CD4-positive, alpha-beta T cell treated with Interleukin-15 for 1 hour (primary cell): Measurements from ENCODE around the gene ATXN1.
"Not testable (repeated sequence)": the region's sequence is repeated elsewhere in the genome, so short reads cannot be mapped to it uniquely, and the experiment has no call there.

Experiments
- DNase-seq: peaks from one replicate; pipeline ENCODE4 v3.0.0-alpha.2; 2020

The ATXN1 gene

GRCh38 chr6:16718356-16718755, 42.9 kb downstream of the ATXN1 start:
- no peak for DNase-seq

- no peak for DNase-seq
Observed at GRCh38 chr6:16717275-16717942, 43.9 kb downstream of the ATXN1 start.

- DNase-seq, result no peak
Observed at GRCh38 chr6:16716321-16716858, 44.9 kb downstream of the ATXN1 start.

- DNase-seq, result no peak
Observed at GRCh38 chr6:16713597-16713996, 47.7 kb downstream of the ATXN1 start.

- peak; percentile 50 for DNase-seq
Observed at GRCh38 chr6:16712931-16713484, 48.3 kb downstream of the ATXN1 start.

GRCh38 chr6:16712255-16712930, 48.9 kb downstream of the ATXN1 start:
- no peak for DNase-seq

GRCh38 chr6:16711546-16712254, 49.6 kb downstream of the ATXN1 start:
- peak; percentile 81 for DNase-seq

GRCh38 chr6:16706911-16707783, 54.1 kb downstream of the ATXN1 start:
- DNase-seq, result no peak

GRCh38 chr6:16706491-16706890, 54.8 kb downstream of the ATXN1 start:
- DNase-seq, result peak; percentile 34

GRCh38 chr6:16706029-16706428, 55.2 kb downstream of the ATXN1 start:
- no peak for DNase-seq

GRCh38 chr6:16705081-16705993, 55.9 kb downstream of the ATXN1 start:
- DNase-seq, result no peak

GRCh38 chr6:16704401-16705045, 56.7 kb downstream of the ATXN1 start:
- no peak for DNase-seq

- DNase-seq, result not testable (repeated sequence)
Observed at GRCh38 chr6:16702627-16703378, 58.5 kb downstream of the ATXN1 start.

- DNase-seq, result no peak
Observed at GRCh38 chr6:16700916-16701234, 60.4 kb downstream of the ATXN1 start.

- peak; percentile 48 for DNase-seq
Observed at GRCh38 chr6:16700202-16700915, 60.9 kb downstream of the ATXN1 start.

GRCh38 chr6:16698997-16699868, 62.0 kb downstream of the ATXN1 start:
- DNase-seq, result peak; percentile 27

- DNase-seq, result no peak
Observed at GRCh38 chr6:16698162-16698533, 63.1 kb downstream of the ATXN1 start.

GRCh38 chr6:16697437-16698161, 63.7 kb downstream of the ATXN1 start:
- DNase-seq, result no peak
